ENCODE data around the gene SLC48A1. TPM values are rescaled to one million over a fixed set of nuclear protein-coding genes. Genes with fewer than 3 reads are reported as not detected.

Gene SLC48A1
- total RNA-seq, 1 donor from 2014 or later = 11.5 TPM

- Mint-ChIP-seq H3K36me3 (ENCODE audit: low read depth) (no peaks in the 10 kb centered on the region), H3K9me3 (ENCODE audit: low read depth) (no peaks in the 10 kb centered on the region), H3K27ac (ENCODE audit: unreplicated experiment) (peak overlapping the region; percentile 76), H3K4me1 (ENCODE audit: low read depth) (peaks cover 47% of the 10 kb centered on the region), H3K4me3 (ENCODE audit: unreplicated experiment) (peak overlapping the region; percentile 22), H3K27me3 (ENCODE audit: low read depth) (no peaks in the 10 kb centered on the region)
- TF ChIP-seq, protein P1, sequence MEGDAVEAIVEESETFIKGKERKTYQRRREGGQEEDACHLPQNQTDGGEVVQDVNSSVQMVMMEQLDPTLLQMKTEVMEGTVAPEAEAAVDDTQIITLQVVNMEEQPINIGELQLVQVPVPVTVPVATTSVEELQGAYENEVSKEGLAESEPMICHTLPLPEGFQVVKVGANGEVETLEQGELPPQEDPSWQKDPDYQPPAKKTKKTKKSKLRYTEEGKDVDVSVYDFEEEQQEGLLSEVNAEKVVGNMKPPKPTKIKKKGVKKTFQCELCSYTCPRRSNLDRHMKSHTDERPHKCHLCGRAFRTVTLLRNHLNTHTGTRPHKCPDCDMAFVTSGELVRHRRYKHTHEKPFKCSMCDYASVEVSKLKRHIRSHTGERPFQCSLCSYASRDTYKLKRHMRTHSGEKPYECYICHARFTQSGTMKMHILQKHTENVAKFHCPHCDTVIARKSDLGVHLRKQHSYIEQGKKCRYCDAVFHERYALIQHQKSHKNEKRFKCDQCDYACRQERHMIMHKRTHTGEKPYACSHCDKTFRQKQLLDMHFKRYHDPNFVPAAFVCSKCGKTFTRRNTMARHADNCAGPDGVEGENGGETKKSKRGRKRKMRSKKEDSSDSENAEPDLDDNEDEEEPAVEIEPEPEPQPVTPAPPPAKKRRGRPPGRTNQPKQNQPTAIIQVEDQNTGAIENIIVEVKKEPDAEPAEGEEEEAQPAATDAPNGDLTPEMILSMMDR (IDR thresholded peaks at IDR 0.05) = no peak
- peak; percentile 50 for DNase-seq (ENCODE audit: low spot score)
Observed at GRCh38 chr12:47828008-47828975, 55.3 kb downstream of the SLC48A1 start.

- H3K27ac Mint-ChIP-seq (ENCODE audit: unreplicated experiment) = peak overlapping the region; percentile 74
- TF ChIP-seq, protein P1 (IDR thresholded peaks at IDR 0.05) = no peak
Observed at GRCh38 chr12:47828976-47829482, 56.0 kb downstream of the SLC48A1 start.

GRCh38 chr12:47829584-47829983 is 56.5 kb downstream of the SLC48A1 start:
- H3K4me1 Mint-ChIP-seq (ENCODE audit: low read depth) = peaks cover 36% of the 10 kb centered on the region
- no peak overlapping the region for H3K27ac Mint-ChIP-seq (ENCODE audit: unreplicated experiment)
- no peaks in the 10 kb centered on the region for H3K36me3 Mint-ChIP-seq (ENCODE audit: low read depth)
- H3K27me3 Mint-ChIP-seq (ENCODE audit: low read depth) = no peaks in the 10 kb centered on the region
- no peaks in the 10 kb centered on the region for H3K9me3 Mint-ChIP-seq (ENCODE audit: low read depth)
- no peak overlapping the region for H3K4me3 Mint-ChIP-seq (ENCODE audit: unreplicated experiment)
- TF ChIP-seq, protein P1 (IDR thresholded peaks at IDR 0.05) = no peak
- DNase-seq (ENCODE audit: low spot score) = no peak

More at GRCh38 chr12:47828976-47829482, 56.0 kb downstream of the SLC48A1 start:
- DNase-seq (ENCODE audit: low spot score) = peak; percentile 71
- Mint-ChIP-seq H3K36me3 (ENCODE audit: low read depth) (no peaks in the 10 kb centered on the region), H3K4me3 (ENCODE audit: unreplicated experiment) (no peak overlapping the region), H3K4me1 (ENCODE audit: low read depth) (peaks cover 41% of the 10 kb centered on the region), H3K9me3 (ENCODE audit: low read depth) (no peaks in the 10 kb centered on the region), H3K27me3 (ENCODE audit: low read depth) (no peaks in the 10 kb centered on the region)

Other genes with a start within 250 kb of the SLC48A1 start
- 23.8 to 35.8 TPM (median 26.1 TPM) in 3 replicates for gene RPAP3, start 67.2 kb upstream of the SLC48A1 start, total RNA-seq
- gene ENDOU, start 47.7 kb upstream of the SLC48A1 start, total RNA-seq = not detected in 3 replicates
- 1.3 to 1.8 TPM (median 1.3 TPM) in 3 replicates for gene RAPGEF3, start 14.4 kb upstream of the SLC48A1 start, total RNA-seq
- 79.1 to 93.2 TPM (median 89.6 TPM) in 3 replicates for gene HDAC7, start 46.7 kb downstream of the SLC48A1 start, total RNA-seq
- gene VDR, start 131.8 kb downstream of the SLC48A1 start, total RNA-seq = 4.4 to 4.8 TPM (median 4.6 TPM) in 3 replicates
- 54.3 to 60.1 TPM (median 54.8 TPM) in 3 replicates for gene TMEM106C, start 190.4 kb downstream of the SLC48A1 start, total RNA-seq
- 2.0 to 47.7 TPM (median 35.6 TPM) in 3 replicates for gene COL2A1, start 231.2 kb downstream of the SLC48A1 start, total RNA-seq